H1 (cell line): ENCODE measurements around the gene VPS35L. TPM values are rescaled to one million over a fixed set of nuclear protein-coding genes. Genes with fewer than 3 reads are reported as not detected.

Experiments
- CTCF ChIA-PET: fragments of 300-600 bp; sonication (Branson Sonifier 250); formaldehyde crosslinking; loops from one replicate; lab custom pipeline; 2021; ENCODE audit not compliant: partially characterized antibody; lab: Charles Lee
- POLR2A ChIA-PET: fragments of 300-600 bp; sonication (Branson Sonifier 250); formaldehyde crosslinking; loops from one replicate; lab custom pipeline; 2021; ENCODE audit warnings: inconsistent platforms; ENCODE audit not compliant: partially characterized antibody; lab: Charles Lee
- DNase-seq, 2 experiments: peaks; one replicate each; pipeline versions ENCODE4 v3.0.0 to v3.0.0-alpha.2; 2010 to 2022; ENCODE audit warnings: low spot score in 2 of 2, low read depth in 1 of 2, mixed read lengths in 1 of 2
- FAIRE-seq: peaks from 2 replicates; lab custom pipeline; 2011; peaks lifted over from hg19 to GRCh38; lab: Jason Lieb, UNC
- H2AFZ ChIP-seq: 2 replicates; pipeline ENCODE4 v1.8.1; 2012; ENCODE audit warnings: low read length, inconsistent platforms
- H2AK5ac ChIP-seq: 2 replicates; pipeline ENCODE4 v1.6.1; 2013; ENCODE audit warnings: low read depth, low read length
- H2BK120ac ChIP-seq: replicated peaks from 2 replicates; pipeline ENCODE3; 2013; ENCODE audit warnings: low read depth, low read length, inconsistent platforms
- H2BK12ac ChIP-seq: 2 replicates; pipeline ENCODE4 v1.6.1; 2013; ENCODE audit warnings: low read depth, low read length
- H2BK15ac ChIP-seq: 2 replicates; pipeline ENCODE4 v1.6.1; 2013; ENCODE audit warnings: low read length
- H2BK20ac ChIP-seq: 2 replicates; pipeline ENCODE4 v1.6.1; 2013; ENCODE audit warnings: low read length
- H2BK5ac ChIP-seq: 2 replicates; pipeline ENCODE4 v1.6.1; 2013; ENCODE audit warnings: low read depth, low read length
- H3K14ac ChIP-seq: 2 replicates; pipeline ENCODE4 v1.6.1; 2013; ENCODE audit warnings: inconsistent platforms; ENCODE audit not compliant: insufficient read length
- H3K18ac ChIP-seq: 2 replicates; pipeline ENCODE4 v1.6.1; 2013; ENCODE audit warnings: low read length; ENCODE audit errors: extremely low read depth
- H3K23ac ChIP-seq: 2 replicates; pipeline ENCODE4 v1.6.1; 2013; ENCODE audit warnings: inconsistent platforms; ENCODE audit not compliant: insufficient read length
- H3K23me2 ChIP-seq: 2 replicates; pipeline ENCODE4 v1.6.1; 2013; ENCODE audit warnings: low read depth, low read length
- H3K27ac ChIP-seq: 2 replicates; pipeline ENCODE4 v1.6.1; 2011; ENCODE audit warnings: low read depth, low read length, inconsistent platforms
- H3K27me3 ChIP-seq, 4 experiments: replicated peaks in 1 of 4; 1 replicate in 1 of 4; 2 replicates in 3 of 4; pipeline versions ENCODE4 v1.6.1 to v1.8.1; 2011 to 2013; ENCODE audit warnings: low read length in 3 of 4, mild to moderate bottlenecking in 3 of 4, inconsistent platforms in 2 of 4, mixed read lengths in 2 of 4, moderate library complexity in 1 of 4; ENCODE audit not compliant: control insufficient read depth in 3 of 4, insufficient read depth in 3 of 4; ENCODE audit errors: extremely low read depth in 1 of 4
- H3K36me3 ChIP-seq, 4 experiments: 2 replicates each; pipeline versions ENCODE4 v1.6.1 to v1.8.1; 2011 to 2013; ENCODE audit warnings: mild to moderate bottlenecking in 4 of 4, low read length in 3 of 4, moderate library complexity in 2 of 4, control low read depth in 1 of 4, inconsistent platforms in 1 of 4; ENCODE audit not compliant: insufficient read depth in 4 of 4, control insufficient read depth in 2 of 4
- H3K4ac ChIP-seq: replicated peaks from 2 replicates; pipeline ENCODE3; 2013; ENCODE audit warnings: low read length, low read depth, mixed read lengths, inconsistent platforms; ENCODE audit not compliant: insufficient read length
- H3K4me1 ChIP-seq, 4 experiments: replicated peaks in 1 of 4; 1 replicate in 1 of 4; 2 replicates in 3 of 4; pipeline versions ENCODE4 v1.6.1 to v1.8.1; 2011 to 2013; ENCODE audit warnings: low read length in 3 of 4, inconsistent platforms in 2 of 4, mixed read lengths in 1 of 4; ENCODE audit not compliant: insufficient read depth in 4 of 4, control insufficient read depth in 3 of 4
- H3K4me2 ChIP-seq, 2 experiments: 2 replicates each; pipeline versions ENCODE4 v1.6.1 to v1.8.1; 2011 to 2013; ENCODE audit warnings: low read depth in 2 of 2, low read length in 2 of 2, control low read depth in 1 of 2, inconsistent platforms in 1 of 2, mild to moderate bottlenecking in 1 of 2; ENCODE audit not compliant: insufficient read depth in 1 of 2
- H3K4me3 ChIP-seq, 4 experiments: fragments of 200-600, 300-600 bp in 1 of 4; sonication (generic), shearing (Covaris generic), sonication (Bioruptor Twin) in 1 of 4; 2 replicates each; pipeline versions ENCODE4 v1.5.1 to v1.8.1; 2011 to 2016; ENCODE audit warnings: low read length in 4 of 4, low read depth in 3 of 4, control low read depth in 2 of 4, inconsistent platforms in 2 of 4, mild to moderate bottlenecking in 2 of 4, mixed read lengths in 1 of 4, moderate library complexity in 1 of 4; ENCODE audit not compliant: insufficient read depth in 2 of 4; ENCODE audit errors: extremely low read depth in 1 of 4
- H3K56ac ChIP-seq: replicated peaks from 2 replicates; pipeline ENCODE3; 2013; ENCODE audit warnings: low read depth, mild to moderate bottlenecking, mixed read lengths, low read length, inconsistent platforms; ENCODE audit not compliant: insufficient read length
- H3K79me1 ChIP-seq: 2 replicates; pipeline ENCODE4 v1.6.1; 2013; ENCODE audit warnings: low read depth, low read length, control low read depth
- H3K79me2 ChIP-seq, 2 experiments: 2 replicates each; pipeline versions ENCODE4 v1.6.1 to v1.8.1; 2012 to 2013; ENCODE audit warnings: low read length in 2 of 2, mild to moderate bottlenecking in 2 of 2, inconsistent platforms in 1 of 2; ENCODE audit not compliant: insufficient read depth in 2 of 2, control insufficient read depth in 1 of 2
- H3K9ac ChIP-seq, 4 experiments: replicated peaks in 1 of 4; 1 replicate in 1 of 4; 2 replicates in 3 of 4; pipeline versions ENCODE4 v1.6.1 to v1.8.1; 2011 to 2013; ENCODE audit warnings: low read depth in 3 of 4, low read length in 3 of 4, control low read depth in 2 of 4, mild to moderate bottlenecking in 2 of 4, moderate library complexity in 2 of 4, inconsistent platforms in 1 of 4; ENCODE audit errors: extremely low read depth in 1 of 4
- H3K9me3 ChIP-seq, 2 experiments: 2 replicates each; pipeline versions ENCODE4 v1.6.1 to v1.8.1; 2012 to 2013; ENCODE audit warnings: mild to moderate bottlenecking in 2 of 2, moderate library complexity in 2 of 2, control low read depth in 1 of 2, inconsistent platforms in 1 of 2, low read depth in 1 of 2, low read length in 1 of 2, mixed read lengths in 1 of 2; ENCODE audit not compliant: insufficient read depth in 2 of 2
- H4K20me1 ChIP-seq, 2 experiments: replicated peaks in 1 of 2; 2 replicates each; pipeline versions ENCODE3 to v1.8.1; 2011 to 2013; ENCODE audit warnings: inconsistent platforms in 2 of 2, low read length in 2 of 2, mild to moderate bottlenecking in 1 of 2; ENCODE audit not compliant: insufficient read depth in 2 of 2, control insufficient read depth in 1 of 2
- H4K5ac ChIP-seq: 2 replicates; pipeline ENCODE4 v1.6.1; 2013; ENCODE audit warnings: low read length, low read depth, mixed read lengths, inconsistent platforms; ENCODE audit not compliant: insufficient read length
- H4K8ac ChIP-seq: 2 replicates; pipeline ENCODE4 v1.8.0; 2013; ENCODE audit warnings: mild to moderate bottlenecking, moderate library complexity, low read length, inconsistent platforms; ENCODE audit not compliant: insufficient read depth; ENCODE audit errors: extremely low read depth
- H4K91ac ChIP-seq: replicated peaks from 2 replicates; pipeline ENCODE3; 2013; ENCODE audit warnings: low read length, mixed read lengths, inconsistent platforms; ENCODE audit not compliant: insufficient read length
- ASH2L ChIP-seq: fragments of 200-600, 300-600 bp; sonication (generic); IDR thresholded peaks from one replicate; pipeline ENCODE4 v1.7.1; 2017; ENCODE audit warnings: low read length
- ATF3 ChIP-seq: IDR thresholded peaks from 2 replicates; pipeline ENCODE4 v1.6.1; 2011; ENCODE audit warnings: low read depth, mild to moderate bottlenecking, low read length; ENCODE audit not compliant: insufficient read depth
- BCL11A ChIP-seq, 2 experiments: IDR thresholded peaks; one replicate each; pipeline ENCODE4 v1.6.1; 2011; ENCODE audit warnings: low read depth in 2 of 2, low read length in 2 of 2, mild to moderate bottlenecking in 2 of 2
- KDM5A ChIP-seq: fragments of 200-600 bp; IDR thresholded peaks from 2 replicates; pipeline ENCODE4 v1.7.1; 2012; ENCODE audit warnings: mild to moderate bottlenecking, low read length, inconsistent platforms, mixed read lengths
- MAFK ChIP-seq: IDR thresholded peaks from 2 replicates; pipeline ENCODE4 v1.6.1; 2012; ENCODE audit warnings: low read depth, mild to moderate bottlenecking, improper control_type of control experiment, low read length
- POLR2A ChIP-seq, 2 experiments: IDR thresholded peaks; 1 replicate in 1 of 2; 2 replicates in 1 of 2; pipeline ENCODE4 v1.6.1; 2011; ENCODE audit warnings: low read depth in 2 of 2, low read length in 2 of 2, mild to moderate bottlenecking in 2 of 2; ENCODE audit errors: control extremely low read depth in 1 of 2
- POU5F1 ChIP-seq: IDR thresholded peaks from 2 replicates; pipeline ENCODE4 v1.6.1; 2011; ENCODE audit warnings: low read depth, mild to moderate bottlenecking, low read length, moderate library complexity
- SUZ12 ChIP-seq: fragments of 200-600 bp; sonication (generic); IDR thresholded peaks from 2 replicates; pipeline ENCODE4 v1.6.1; 2012; ENCODE audit warnings: mild to moderate bottlenecking, inconsistent platforms, low read length, moderate library complexity, mixed read lengths
- TAF1 ChIP-seq: IDR thresholded peaks from 2 replicates; pipeline ENCODE4 v1.6.1; 2011; ENCODE audit warnings: mild to moderate bottlenecking, low read depth, low read length
- WGBS, 2 experiments: shearing (Covaris generic) in 1 of 2; methylation state at CpG; one replicate each; pipeline versions ENCODE4 v1.1.6 to v1.1.7; 2013 to 2015; ENCODE audit warnings: low lambda C conversion rate in 2 of 2, mixed read lengths in 2 of 2, inconsistent platforms in 1 of 2, low coverage in 1 of 2, missing lambda C conversion rate in 1 of 2; ENCODE audit not compliant: insufficient replicate concordance in 2 of 2, insufficient coverage in 1 of 2, insufficient read length in 1 of 2; ENCODE audit errors: extremely low coverage in 1 of 2, missing lambda C conversion rate in 1 of 2; 5-methylcytosine and 5-hydroxymethylcytosine counted together
- polyA plus RNA-seq, 7 experiments: library from polyadenylated mRNA; depleted of rRNA in 3 of 7; stranded (reverse) in 5 of 7; unstranded in 2 of 7; fragments of >200 nt in 5 of 7; fragments of 200-250 nt in 2 of 7; gene quantifications; 1 replicate in 5 of 7; 2 replicates in 1 of 7; 4 replicates in 1 of 7; pipeline versions ENCODE4 v1.2.1 to v1.2.3, GENCODE V29; 2011 to 2013; ENCODE audit warnings: missing spikeins in 2 of 7, mixed read lengths in 2 of 7
- total RNA-seq: library from RNA; stranded (reverse); fragmentation: NEBNext Ultra II Directional; extraction: Animal tissue kit (Norgen Biotek cat#: 25700); gene quantifications from 2 replicates; pipeline ENCODE4 v1.2.1, GENCODE V29; 2021

Gene VPS35L
- total and polyA plus RNA-seq, 2 of the 8 experiments (the other 6 are each of a cell fraction or from before 2014, with no cell fraction given): 31.5 to 57.1 TPM

- Histone ChIP-seq H3K18ac (no peak overlapping the region), H3K56ac (no peak overlapping the region), H3K36me3 (peaks cover 2 to 28% (median 21%) of the 10 kb centered on the region in 4 experiments; a peak in 7 of 8 replicates), H2BK15ac (no peak overlapping the region), H4K5ac (no peak overlapping the region), H2BK20ac (no peak overlapping the region), H4K8ac (no peak overlapping the region), H2AFZ (no peak overlapping the region), H3K4me1 (no peaks in the 10 kb centered on the region), H3K23ac (no peak overlapping the region), H2AK5ac (no peak overlapping the region), H3K23me2 (no peaks in the 10 kb centered on the region), H3K79me1 (no peaks in the 10 kb centered on the region), H3K4me2 (no peak overlapping the region), H3K14ac (no peak overlapping the region), H3K79me2 (no peaks in the 10 kb centered on the region), H3K9me3 (no peaks in the 10 kb centered on the region), H3K9ac (no peak overlapping the region), H3K4ac (no peak overlapping the region)
- no peak for DNase-seq
- CTCF ChIA-PET: interaction anchor here (0.7 kb wide), 1 partner anchor 214 kb away, joined by 3 read pairs; no protein-coding TSS in a partner anchor
- FAIRE-seq: no peak
- WGBS, 2 experiments: 94% methylated on average over 9 of the region's 9 CpGs; no CpG with 5 or more reads in 1 of the 2 experiments
- POLR2A ChIA-PET: no interaction called here
- TF ChIP-seq BCL11A (IDR thresholded peaks at IDR 0.05; ENCODE audit: low read depth in 2 of 2, low read length in 2 of 2): no peak
- TF ChIP-seq ATF3: no peak
- TF ChIP-seq POLR2A (IDR thresholded peaks at IDR 0.05; ENCODE audit: control extremely low read depth in 1 of 2, low read depth in 2 of 2, low read length in 2 of 2): no peak
- TF ChIP-seq KDM5A: no peak
- no peak for TF ChIP-seq SUZ12
- TF ChIP-seq ASH2L: no peak
- no peak for TF ChIP-seq TAF1
- TF ChIP-seq MAFK: no peak
- no peak for TF ChIP-seq POU5F1
- TF ChIP-seq, all 59 proteins: peak for 0
- no peak overlapping the region for H2BK12ac ChIP-seq
- no peaks in the 10 kb centered on the region for H3K27me3 ChIP-seq
- no peak overlapping the region for H4K91ac ChIP-seq
- H3K4me3 ChIP-seq: no peak overlapping the region
- no peak overlapping the region for H3K27ac ChIP-seq
- no peak overlapping the region for H2BK5ac ChIP-seq
- H2BK120ac ChIP-seq: no peak overlapping the region
- no peaks in the 10 kb centered on the region for H4K20me1 ChIP-seq
Observed at GRCh38 chr16:19654147-19654546, 98.6 kb downstream of the VPS35L start.
